GM18873 (cell line): ENCODE results near the gene OR51S1.
"Not testable (repeated sequence)": the region's sequence is repeated elsewhere in the genome, so short reads cannot be mapped to it uniquely, and the experiment has no call there.

ENCODE experiments used
- ATAC-seq: cut with Tn5 transposase; IDR thresholded peaks from one replicate; pipeline ENCODE4 v1.9.1; 2021; ENCODE audit warnings: mild to moderate bottlenecking, moderate library complexity, moderate number of reproducible peaks; ENCODE audit not compliant: unreplicated experiment, low FRiP score

The OR51S1 gene

DNA sequence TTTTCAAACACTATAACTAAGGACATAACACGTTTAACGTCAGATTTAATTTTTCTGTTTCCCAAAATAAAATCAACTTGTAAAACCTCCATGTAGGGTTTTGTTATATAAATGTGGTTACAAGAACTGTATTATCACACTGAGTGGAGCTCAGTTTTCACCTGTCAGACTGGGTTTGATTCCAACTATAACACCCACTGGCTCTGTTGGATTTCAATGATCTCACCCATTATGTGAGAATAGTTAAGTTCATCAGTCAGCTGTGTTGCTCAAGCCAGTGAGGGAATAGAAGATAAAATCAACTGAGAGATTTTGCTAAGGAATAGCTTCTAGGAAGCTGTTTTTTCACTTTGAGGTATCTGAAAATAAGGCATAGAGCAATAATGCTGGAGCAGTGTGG is 39.8 kb downstream of the OR51S1 start:
- ATAC-seq, result no peak

DNA sequence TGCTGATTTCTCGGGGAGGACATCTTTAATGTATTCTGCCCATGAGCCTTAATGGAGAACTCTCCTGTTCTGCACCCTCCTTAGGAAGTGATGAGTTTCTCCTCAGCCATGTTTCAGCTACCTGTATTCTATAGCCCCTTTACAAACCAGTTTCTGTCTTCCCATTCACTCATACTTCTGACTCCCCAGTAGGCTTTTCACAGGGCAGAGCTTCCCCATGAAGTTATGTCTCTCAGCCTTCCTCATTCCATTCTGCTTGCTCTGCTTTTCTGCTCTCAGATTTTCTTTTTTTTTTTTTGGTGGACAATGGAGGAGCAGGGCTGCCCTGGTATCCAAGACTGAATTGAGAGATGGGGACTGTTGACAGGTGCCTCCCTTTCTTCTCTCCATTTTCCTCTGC is 40.5 kb downstream of the OR51S1 start:
- ATAC-seq, result no peak

DNA sequence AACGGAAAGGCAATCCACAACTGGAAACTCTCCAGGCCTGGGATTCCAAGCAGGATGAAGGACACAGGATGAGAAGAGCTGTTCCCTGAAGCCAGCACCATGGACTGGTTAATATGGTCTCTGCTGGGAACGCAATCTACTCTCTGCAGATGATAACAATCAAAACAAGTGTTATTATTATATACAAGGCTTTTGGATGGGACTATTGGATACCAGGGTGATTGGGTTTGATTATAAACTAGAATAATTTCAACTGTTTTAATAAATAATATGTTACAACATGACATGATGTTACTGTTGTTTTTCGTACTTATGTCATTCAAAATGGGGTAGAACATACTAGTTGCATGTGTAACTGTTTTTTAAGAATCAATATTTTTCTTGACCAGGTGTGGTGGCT is 44.7 kb downstream of the OR51S1 start, which contains the start of gene OR52R1:
OR52R1 (minus strand) TSS at position 101 of the 400 bp plus-strand sequence; CDS start at position 101, 0 bp downstream.
- ATAC-seq, result no peak

DNA sequence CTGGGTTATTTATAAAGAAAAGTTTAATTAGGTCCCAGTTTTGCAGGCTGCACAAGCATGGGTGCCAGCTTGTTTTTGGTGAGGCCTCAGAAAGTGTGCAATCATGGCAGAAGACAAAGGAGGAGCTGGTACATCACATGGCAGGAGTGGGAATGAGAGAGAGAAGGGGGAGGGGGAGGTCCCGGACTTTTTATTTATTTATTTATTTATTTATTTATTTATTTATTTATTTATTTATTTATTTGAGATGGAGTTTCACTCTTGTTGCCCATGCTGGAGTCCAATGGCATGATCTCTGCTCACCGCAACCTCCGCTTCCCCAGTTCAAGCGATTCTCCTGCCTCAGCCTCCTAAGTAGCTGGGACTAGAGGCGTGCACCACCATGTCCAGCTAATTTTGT is 47.7 kb downstream of the OR51S1 start:
- ATAC-seq, result not testable (repeated sequence)

DNA sequence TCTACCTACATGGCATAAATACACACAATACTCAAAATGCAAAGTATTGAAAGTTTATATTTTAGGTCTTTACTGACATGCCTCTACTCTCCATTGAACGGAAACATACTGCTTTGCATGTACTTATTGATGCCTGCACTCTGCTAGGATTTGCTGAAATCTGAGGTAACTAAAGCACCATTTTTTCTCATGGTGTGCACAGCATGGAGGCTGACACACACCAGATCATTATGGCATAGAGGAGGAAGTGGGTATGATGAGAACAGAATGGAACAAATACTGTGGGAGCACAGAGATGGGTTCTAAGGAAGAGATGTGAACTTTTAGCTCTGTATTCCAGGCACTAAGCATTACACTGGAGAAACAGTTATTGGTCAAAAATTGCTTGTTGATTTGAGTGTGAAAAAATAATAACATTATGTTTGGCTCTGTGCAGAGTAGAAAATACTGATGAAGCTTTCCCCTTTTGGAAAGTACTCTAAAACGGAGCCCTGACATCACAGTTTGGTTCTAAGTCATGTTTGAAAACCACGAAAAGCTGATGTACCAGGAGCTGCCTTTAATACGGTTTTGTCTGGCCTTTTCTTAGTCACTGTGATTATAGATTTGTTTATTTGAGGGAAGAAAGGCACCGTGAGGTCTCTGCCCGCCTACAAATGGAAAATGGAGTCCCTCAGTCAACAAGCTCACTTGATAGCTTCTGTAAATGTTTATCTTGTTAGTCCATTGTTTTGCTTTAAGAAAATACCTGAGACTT is 50.4 kb downstream of the OR51S1 start:
- no peak for ATAC-seq
